H1 (cell line): ENCODE results near the gene KLHL10. TPM values are rescaled to one million over a fixed set of nuclear protein-coding genes. Genes with fewer than 3 reads are reported as not detected.

ENCODE experiments used
- polyA plus RNA-seq, 7 experiments: library from polyadenylated mRNA; depleted of rRNA in 3 of 7; stranded (reverse) in 5 of 7; unstranded in 2 of 7; fragments of >200 nt in 5 of 7; fragments of 200-250 nt in 2 of 7; gene quantifications; 1 replicate in 5 of 7; 2 replicates in 1 of 7; 4 replicates in 1 of 7; pipeline versions ENCODE4 v1.2.1 to v1.2.3, GENCODE V29; 2011 to 2013; ENCODE audit warnings: missing spikeins in 2 of 7, mixed read lengths in 2 of 7
- total RNA-seq: library from RNA; stranded (reverse); fragmentation: NEBNext Ultra II Directional; extraction: Animal tissue kit (Norgen Biotek cat#: 25700); gene quantifications from 2 replicates; pipeline ENCODE4 v1.2.1, GENCODE V29; 2021
- TF ChIP-seq, protein P1 (sequence below): fragments of 300-600 bp; sonication (generic); IDR thresholded peaks from 2 replicates; pipeline ENCODE4 v1.7.1; 2012; ENCODE audit warnings: low read length, moderate library complexity, mild to moderate bottlenecking, inconsistent platforms; ENCODE audit not compliant: insufficient replicate concordance

The KLHL10 gene
- total and polyA plus RNA-seq, 2 of the 8 experiments (the other 6 are each of a cell fraction or from before 2014, with no cell fraction given), result 0.19 to 0.26 TPM

DNA sequence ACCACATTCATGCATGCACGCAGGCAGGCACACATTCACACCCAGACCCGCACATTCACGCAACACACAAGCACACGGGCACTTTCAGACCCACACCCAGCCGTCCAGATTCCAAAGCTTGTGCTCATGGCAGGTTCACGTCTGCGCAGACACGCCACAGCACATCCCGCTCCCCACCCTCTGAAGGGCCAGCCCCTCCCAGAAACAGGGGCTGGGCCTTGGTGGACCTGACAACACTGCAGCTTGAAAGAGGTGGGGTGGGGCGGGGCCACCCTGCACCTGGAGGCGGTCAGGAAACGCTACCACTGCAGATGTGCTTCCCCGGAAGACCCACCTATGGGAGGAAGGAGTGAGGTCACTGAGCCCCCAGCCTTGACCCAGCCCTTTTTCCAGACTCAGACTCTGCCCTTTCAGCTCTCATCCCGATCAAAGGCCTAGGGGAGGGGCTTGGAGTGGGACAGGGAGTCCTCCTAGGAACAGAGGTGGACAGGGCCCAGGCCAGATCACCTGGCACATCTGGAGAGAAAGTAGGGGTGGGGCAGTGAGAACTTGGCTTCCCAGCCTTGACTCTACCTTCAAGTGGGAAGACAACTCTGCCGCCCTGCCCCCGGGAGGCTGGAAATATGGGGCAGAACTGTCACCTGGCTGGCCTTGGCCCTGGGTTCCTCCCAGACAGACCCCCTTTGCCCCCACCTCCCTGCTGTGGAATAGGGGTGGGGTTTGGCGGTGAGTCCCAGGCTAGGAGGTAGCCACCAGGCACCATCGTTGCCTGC, 36.8 kb upstream of the KLHL10 start (continued):
- TF ChIP-seq, protein P1, sequence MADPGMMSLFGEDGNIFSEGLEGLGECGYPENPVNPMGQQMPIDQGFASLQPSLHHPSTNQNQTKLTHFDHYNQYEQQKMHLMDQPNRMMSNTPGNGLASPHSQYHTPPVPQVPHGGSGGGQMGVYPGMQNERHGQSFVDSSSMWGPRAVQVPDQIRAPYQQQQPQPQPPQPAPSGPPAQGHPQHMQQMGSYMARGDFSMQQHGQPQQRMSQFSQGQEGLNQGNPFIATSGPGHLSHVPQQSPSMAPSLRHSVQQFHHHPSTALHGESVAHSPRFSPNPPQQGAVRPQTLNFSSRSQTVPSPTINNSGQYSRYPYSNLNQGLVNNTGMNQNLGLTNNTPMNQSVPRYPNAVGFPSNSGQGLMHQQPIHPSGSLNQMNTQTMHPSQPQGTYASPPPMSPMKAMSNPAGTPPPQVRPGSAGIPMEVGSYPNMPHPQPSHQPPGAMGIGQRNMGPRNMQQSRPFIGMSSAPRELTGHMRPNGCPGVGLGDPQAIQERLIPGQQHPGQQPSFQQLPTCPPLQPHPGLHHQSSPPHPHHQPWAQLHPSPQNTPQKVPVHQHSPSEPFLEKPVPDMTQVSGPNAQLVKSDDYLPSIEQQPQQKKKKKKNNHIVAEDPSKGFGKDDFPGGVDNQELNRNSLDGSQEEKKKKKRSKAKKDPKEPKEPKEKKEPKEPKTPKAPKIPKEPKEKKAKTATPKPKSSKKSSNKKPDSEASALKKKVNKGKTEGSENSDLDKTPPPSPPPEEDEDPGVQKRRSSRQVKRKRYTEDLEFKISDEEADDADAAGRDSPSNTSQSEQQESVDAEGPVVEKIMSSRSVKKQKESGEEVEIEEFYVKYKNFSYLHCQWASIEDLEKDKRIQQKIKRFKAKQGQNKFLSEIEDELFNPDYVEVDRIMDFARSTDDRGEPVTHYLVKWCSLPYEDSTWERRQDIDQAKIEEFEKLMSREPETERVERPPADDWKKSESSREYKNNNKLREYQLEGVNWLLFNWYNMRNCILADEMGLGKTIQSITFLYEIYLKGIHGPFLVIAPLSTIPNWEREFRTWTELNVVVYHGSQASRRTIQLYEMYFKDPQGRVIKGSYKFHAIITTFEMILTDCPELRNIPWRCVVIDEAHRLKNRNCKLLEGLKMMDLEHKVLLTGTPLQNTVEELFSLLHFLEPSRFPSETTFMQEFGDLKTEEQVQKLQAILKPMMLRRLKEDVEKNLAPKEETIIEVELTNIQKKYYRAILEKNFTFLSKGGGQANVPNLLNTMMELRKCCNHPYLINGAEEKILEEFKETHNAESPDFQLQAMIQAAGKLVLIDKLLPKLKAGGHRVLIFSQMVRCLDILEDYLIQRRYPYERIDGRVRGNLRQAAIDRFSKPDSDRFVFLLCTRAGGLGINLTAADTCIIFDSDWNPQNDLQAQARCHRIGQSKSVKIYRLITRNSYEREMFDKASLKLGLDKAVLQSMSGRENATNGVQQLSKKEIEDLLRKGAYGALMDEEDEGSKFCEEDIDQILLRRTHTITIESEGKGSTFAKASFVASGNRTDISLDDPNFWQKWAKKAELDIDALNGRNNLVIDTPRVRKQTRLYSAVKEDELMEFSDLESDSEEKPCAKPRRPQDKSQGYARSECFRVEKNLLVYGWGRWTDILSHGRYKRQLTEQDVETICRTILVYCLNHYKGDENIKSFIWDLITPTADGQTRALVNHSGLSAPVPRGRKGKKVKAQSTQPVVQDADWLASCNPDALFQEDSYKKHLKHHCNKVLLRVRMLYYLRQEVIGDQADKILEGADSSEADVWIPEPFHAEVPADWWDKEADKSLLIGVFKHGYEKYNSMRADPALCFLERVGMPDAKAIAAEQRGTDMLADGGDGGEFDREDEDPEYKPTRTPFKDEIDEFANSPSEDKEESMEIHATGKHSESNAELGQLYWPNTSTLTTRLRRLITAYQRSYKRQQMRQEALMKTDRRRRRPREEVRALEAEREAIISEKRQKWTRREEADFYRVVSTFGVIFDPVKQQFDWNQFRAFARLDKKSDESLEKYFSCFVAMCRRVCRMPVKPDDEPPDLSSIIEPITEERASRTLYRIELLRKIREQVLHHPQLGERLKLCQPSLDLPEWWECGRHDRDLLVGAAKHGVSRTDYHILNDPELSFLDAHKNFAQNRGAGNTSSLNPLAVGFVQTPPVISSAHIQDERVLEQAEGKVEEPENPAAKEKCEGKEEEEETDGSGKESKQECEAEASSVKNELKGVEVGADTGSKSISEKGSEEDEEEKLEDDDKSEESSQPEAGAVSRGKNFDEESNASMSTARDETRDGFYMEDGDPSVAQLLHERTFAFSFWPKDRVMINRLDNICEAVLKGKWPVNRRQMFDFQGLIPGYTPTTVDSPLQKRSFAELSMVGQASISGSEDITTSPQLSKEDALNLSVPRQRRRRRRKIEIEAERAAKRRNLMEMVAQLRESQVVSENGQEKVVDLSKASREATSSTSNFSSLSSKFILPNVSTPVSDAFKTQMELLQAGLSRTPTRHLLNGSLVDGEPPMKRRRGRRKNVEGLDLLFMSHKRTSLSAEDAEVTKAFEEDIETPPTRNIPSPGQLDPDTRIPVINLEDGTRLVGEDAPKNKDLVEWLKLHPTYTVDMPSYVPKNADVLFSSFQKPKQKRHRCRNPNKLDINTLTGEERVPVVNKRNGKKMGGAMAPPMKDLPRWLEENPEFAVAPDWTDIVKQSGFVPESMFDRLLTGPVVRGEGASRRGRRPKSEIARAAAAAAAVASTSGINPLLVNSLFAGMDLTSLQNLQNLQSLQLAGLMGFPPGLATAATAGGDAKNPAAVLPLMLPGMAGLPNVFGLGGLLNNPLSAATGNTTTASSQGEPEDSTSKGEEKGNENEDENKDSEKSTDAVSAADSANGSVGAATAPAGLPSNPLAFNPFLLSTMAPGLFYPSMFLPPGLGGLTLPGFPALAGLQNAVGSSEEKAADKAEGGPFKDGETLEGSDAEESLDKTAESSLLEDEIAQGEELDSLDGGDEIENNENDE, result no peak
